ENCODE measurements around the gene NLRP3. TPM values are rescaled to one million over a fixed set of nuclear protein-coding genes. Genes with fewer than 3 reads are reported as not detected.

NLRP3 gene
- total RNA-seq, 1 experiment from 2014 or later = not detected

DNA sequence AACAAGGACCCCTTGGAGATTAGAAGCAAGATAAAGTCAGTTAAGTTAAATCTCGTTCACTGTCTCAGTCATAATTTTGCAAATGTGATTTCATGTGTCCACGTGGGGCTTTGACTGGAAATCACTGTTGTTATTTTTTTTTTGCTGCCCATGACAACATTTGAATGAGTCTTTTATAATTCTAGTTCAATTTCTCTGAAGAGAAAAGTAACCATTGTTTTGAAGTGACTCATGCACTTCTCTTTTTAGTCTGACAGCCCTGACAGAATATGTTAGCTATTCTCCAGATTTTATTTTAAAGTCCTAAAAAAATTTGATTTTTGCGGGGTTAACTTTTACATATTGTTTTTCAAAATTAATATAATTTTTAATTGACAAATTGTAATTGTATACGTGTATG, 30.7 kb upstream of the NLRP3 start:
- Histone ChIP-seq H3K4me3 (no peak overlapping the region), H3K27me3 (ENCODE audit: insufficient read depth, low read depth) (no peaks in the 10 kb centered on the region), H3K36me3 (ENCODE audit: low read depth) (no peaks in the 10 kb centered on the region), H4K20me1 (ENCODE audit: insufficient read depth) (no peaks in the 10 kb centered on the region), H3K4me1 (replicated peaks; ENCODE audit: insufficient read depth) (no peaks in the 10 kb centered on the region), H3K27ac (no peak overlapping the region), H3F3A (ENCODE audit: insufficient read depth, low read depth) (no peaks in the 10 kb centered on the region), H3K4me2 (no peak overlapping the region), H2AFZ (no peak overlapping the region), H3K9me3 (ENCODE audit: insufficient read depth, low read depth) (no peaks in the 10 kb centered on the region), H3K9me2 (ENCODE audit: insufficient read depth) (no peaks in the 10 kb centered on the region), H3K79me2 (ENCODE audit: low read depth) (no peaks in the 10 kb centered on the region)
- TF ChIP-seq EZH2 (IDR thresholded peaks at IDR 0.05; ENCODE audit: low read depth) = no peak
- intact Hi-C loops (cut with micrococcal nuclease; ENCODE audit: unreplicated experiment) = no loop called here
- ChIA-PET POLR2A (ENCODE audit: unreplicated experiment) (interaction anchor here (0.7 kb wide), 1 partner anchor 663 kb away, joined by 3 read pairs; no protein-coding TSS in a partner anchor), CTCF (no interaction called here)
- DNase-seq = no peak
- no TSS peak for BruUV-seq (replicated peaks)

DNA sequence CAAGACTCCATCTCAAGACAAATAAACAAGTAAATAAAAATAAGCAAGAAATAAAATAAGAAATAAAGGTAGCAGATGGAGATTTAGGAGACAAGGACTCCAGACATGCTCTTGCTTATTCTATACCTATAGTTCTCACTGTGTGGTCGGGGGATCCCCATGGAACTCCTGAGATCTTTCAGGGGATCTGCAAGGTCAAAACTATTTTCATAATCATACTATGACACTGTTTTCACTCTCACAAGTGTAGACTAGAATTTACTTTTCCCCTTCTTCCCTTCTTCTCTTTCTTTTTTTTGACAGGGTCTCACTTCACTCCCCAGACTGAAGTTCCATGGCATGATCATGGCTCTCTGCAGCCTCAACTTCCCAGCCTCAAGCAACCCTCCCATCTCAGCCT, 29.8 kb upstream of the NLRP3 start:
- Histone ChIP-seq H3K4me3 (no peak overlapping the region), H3K9me2 (ENCODE audit: insufficient read depth) (no peaks in the 10 kb centered on the region), H3K36me3 (ENCODE audit: low read depth) (no peaks in the 10 kb centered on the region), H3K27me3 (ENCODE audit: insufficient read depth, low read depth) (no peaks in the 10 kb centered on the region), H3F3A (ENCODE audit: insufficient read depth, low read depth) (no peaks in the 10 kb centered on the region), H3K4me2 (no peak overlapping the region), H3K9me3 (ENCODE audit: insufficient read depth, low read depth) (no peaks in the 10 kb centered on the region), H2AFZ (no peak overlapping the region), H4K20me1 (ENCODE audit: insufficient read depth) (no peaks in the 10 kb centered on the region), H3K4me1 (replicated peaks; ENCODE audit: insufficient read depth) (no peaks in the 10 kb centered on the region), H3K79me2 (ENCODE audit: low read depth) (no peaks in the 10 kb centered on the region), H3K27ac (no peak overlapping the region)
- no peak for DNase-seq
- intact Hi-C loops (cut with micrococcal nuclease; ENCODE audit: unreplicated experiment) = no loop called here
- TF ChIP-seq, protein P1, sequence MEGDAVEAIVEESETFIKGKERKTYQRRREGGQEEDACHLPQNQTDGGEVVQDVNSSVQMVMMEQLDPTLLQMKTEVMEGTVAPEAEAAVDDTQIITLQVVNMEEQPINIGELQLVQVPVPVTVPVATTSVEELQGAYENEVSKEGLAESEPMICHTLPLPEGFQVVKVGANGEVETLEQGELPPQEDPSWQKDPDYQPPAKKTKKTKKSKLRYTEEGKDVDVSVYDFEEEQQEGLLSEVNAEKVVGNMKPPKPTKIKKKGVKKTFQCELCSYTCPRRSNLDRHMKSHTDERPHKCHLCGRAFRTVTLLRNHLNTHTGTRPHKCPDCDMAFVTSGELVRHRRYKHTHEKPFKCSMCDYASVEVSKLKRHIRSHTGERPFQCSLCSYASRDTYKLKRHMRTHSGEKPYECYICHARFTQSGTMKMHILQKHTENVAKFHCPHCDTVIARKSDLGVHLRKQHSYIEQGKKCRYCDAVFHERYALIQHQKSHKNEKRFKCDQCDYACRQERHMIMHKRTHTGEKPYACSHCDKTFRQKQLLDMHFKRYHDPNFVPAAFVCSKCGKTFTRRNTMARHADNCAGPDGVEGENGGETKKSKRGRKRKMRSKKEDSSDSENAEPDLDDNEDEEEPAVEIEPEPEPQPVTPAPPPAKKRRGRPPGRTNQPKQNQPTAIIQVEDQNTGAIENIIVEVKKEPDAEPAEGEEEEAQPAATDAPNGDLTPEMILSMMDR (conservative IDR thresholded peaks at IDR 0.05) = no peak
- TF ChIP-seq EZH2 (IDR thresholded peaks at IDR 0.05; ENCODE audit: low read depth) = no peak
- BruUV-seq (replicated peaks) = no TSS peak
- POLR2A ChIA-PET (ENCODE audit: unreplicated experiment) = no interaction called here
- CTCF ChIA-PET = no interaction called here

DNA sequence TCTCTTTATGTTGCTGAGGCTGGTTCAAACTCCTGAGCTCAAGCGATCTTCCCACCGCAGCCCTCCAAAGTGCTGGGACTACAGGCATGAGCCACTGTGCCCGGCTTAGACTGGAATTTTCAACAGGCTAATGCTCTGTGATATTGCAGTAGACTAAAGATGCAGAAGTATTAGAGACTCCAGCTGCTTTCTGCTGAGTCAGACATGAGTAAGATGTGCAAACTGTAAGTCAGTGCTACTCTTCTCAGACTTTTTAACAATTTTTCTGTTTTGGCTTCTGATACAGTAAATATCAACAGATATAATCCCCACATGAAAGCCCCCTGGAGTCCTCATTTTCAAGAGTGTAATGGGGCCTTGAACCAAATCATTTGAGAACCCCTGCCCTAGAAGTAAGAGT, 29.3 kb upstream of the NLRP3 start:
- no peak overlapping the region for H3K27ac ChIP-seq
- intact Hi-C loops (cut with micrococcal nuclease; ENCODE audit: unreplicated experiment) = no loop called here
- TF ChIP-seq EZH2 (IDR thresholded peaks at IDR 0.05; ENCODE audit: low read depth) = no peak
- TF ChIP-seq, protein P1 (conservative IDR thresholded peaks at IDR 0.05) = no peak
- no peaks in the 10 kb centered on the region for H4K20me1 ChIP-seq (ENCODE audit: insufficient read depth)
- no peak overlapping the region for H3K4me2 ChIP-seq
- no TSS peak for BruUV-seq (replicated peaks)
- H3K4me3 ChIP-seq = no peak overlapping the region
- ChIA-PET POLR2A (ENCODE audit: unreplicated experiment) (no interaction called here), CTCF (no interaction called here)
- H2AFZ ChIP-seq = no peak overlapping the region
- H3K36me3 ChIP-seq (ENCODE audit: low read depth) = no peaks in the 10 kb centered on the region
- H3K27me3 ChIP-seq (ENCODE audit: insufficient read depth, low read depth) = no peaks in the 10 kb centered on the region
- H3K79me2 ChIP-seq (ENCODE audit: low read depth) = no peaks in the 10 kb centered on the region
- H3K9me3 ChIP-seq (ENCODE audit: insufficient read depth, low read depth) = no peaks in the 10 kb centered on the region
- no peak for DNase-seq
- H3K9me2 ChIP-seq (ENCODE audit: insufficient read depth) = no peaks in the 10 kb centered on the region
- H3F3A ChIP-seq (ENCODE audit: insufficient read depth, low read depth) = no peaks in the 10 kb centered on the region
- no peaks in the 10 kb centered on the region for H3K4me1 ChIP-seq (replicated peaks; ENCODE audit: insufficient read depth)

DNA sequence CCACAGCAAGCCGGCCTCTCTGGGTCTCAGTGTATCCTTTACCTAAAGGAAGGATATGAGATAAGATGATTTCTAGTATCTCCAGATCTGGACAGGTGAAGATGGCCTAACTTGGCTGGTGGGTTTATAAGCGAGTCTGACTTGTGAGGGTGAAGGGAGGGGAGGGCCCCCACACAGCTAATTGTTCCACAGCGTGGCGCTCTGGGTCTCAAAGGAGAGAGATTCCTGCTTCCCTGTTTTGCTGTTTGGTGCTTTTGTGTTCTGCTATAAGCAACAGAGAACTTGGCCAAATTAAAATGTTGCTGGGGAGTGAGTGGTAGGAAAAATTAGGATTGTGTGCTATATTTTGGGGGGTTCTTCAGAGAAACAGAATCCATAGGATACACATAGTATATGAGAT, 28.9 kb upstream of the NLRP3 start:
- CTCF ChIA-PET = no interaction called here

More for the DNA sequence above, 28.9 kb upstream of the NLRP3 start:
- H3K36me3 ChIP-seq (ENCODE audit: low read depth) = no peaks in the 10 kb centered on the region
- no peaks in the 10 kb centered on the region for H3K79me2 ChIP-seq (ENCODE audit: low read depth)
- no peak for TF ChIP-seq EZH2 (IDR thresholded peaks at IDR 0.05; ENCODE audit: low read depth)
- TF ChIP-seq, protein P1 (conservative IDR thresholded peaks at IDR 0.05) = no peak
- H3K4me2 ChIP-seq = no peak overlapping the region
- H3K9me2 ChIP-seq (ENCODE audit: insufficient read depth) = no peaks in the 10 kb centered on the region
- H3K27me3 ChIP-seq (ENCODE audit: insufficient read depth, low read depth) = no peaks in the 10 kb centered on the region
- H3K9me3 ChIP-seq (ENCODE audit: insufficient read depth, low read depth) = no peaks in the 10 kb centered on the region
- H4K20me1 ChIP-seq (ENCODE audit: insufficient read depth) = no peaks in the 10 kb centered on the region
- intact Hi-C loops (cut with micrococcal nuclease; ENCODE audit: unreplicated experiment) = no loop called here
- POLR2A ChIA-PET (ENCODE audit: unreplicated experiment) = no interaction called here
- H3K4me3 ChIP-seq = no peak overlapping the region
- no peak overlapping the region for H3K27ac ChIP-seq
- no TSS peak for BruUV-seq (replicated peaks)
- no peak overlapping the region for H2AFZ ChIP-seq
- DNase-seq = no peak
- H3K4me1 ChIP-seq (replicated peaks; ENCODE audit: insufficient read depth) = no peaks in the 10 kb centered on the region
- H3F3A ChIP-seq (ENCODE audit: insufficient read depth, low read depth) = no peaks in the 10 kb centered on the region
